ENCODE data around the gene EPHB1. TPM values are rescaled to one million over a fixed set of nuclear protein-coding genes. Genes with fewer than 3 reads are reported as not detected.

The EPHB1 gene
- total and polyA plus RNA-seq, 12 donors, result 0.07 to 3.4 (median 1.6) TPM

DNA sequence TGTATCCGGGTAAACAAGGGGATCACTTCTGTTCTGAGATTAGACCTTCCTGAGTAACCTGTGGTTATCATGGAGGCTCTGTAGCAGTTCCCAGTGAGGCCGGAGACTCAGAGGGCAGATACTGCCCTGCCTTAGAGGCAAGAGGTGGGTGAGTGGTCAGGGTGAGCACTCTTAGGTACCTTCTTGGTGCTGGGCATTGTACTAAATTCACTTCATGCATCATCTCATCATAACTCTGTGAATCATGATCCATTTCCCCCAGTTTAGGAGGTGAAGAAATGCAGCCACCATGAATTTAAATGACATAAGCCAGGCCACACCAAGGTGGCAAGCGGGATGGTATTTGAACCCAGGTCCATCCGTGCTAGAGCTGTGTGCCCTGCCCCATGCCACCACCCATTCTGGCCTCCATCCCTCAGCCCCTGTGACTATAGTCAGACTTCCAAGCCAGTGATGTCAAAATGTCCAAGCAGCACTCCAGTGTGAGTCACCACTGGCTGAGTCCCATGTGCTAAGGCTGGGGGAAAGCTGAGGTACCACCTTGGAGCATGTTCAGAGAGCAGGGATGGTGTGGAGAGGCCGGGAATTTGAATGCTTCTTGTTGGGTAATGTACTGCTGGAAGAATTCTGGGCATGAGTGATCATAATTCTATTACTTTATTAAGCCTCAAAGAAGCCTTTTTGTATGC lies 88.8 kb downstream of the EPHB1 start:
- Histone ChIP-seq H3K4me3 (no peak overlapping the region), H3K4me1 (no peaks in the 10 kb centered on the region), H3K27me3 (peaks cover 0 to 6% (median 0%) of the 10 kb centered on the region in 7 donors), H3K36me3 (no peaks in the 10 kb centered on the region), H3K27ac (no peak overlapping the region), H3K9me3 (no peaks in the 10 kb centered on the region)
- no peak for TF ChIP-seq CTCF (IDR thresholded peaks at IDR 0.05)
- no peak for ATAC-seq
- intact Hi-C loops (cut with DNase I), result no loop called here
- DNase-seq, result no peak
- WGBS, 2 donors, result 85 to 91% methylated on average over 5 of the region's 5 CpGs

GRCh38 chr3:134885877-134886621 lies 91.0 kb downstream of the EPHB1 start:
- DNase-seq (no peak), ATAC-seq (no peak)
- TF ChIP-seq CTCF (IDR thresholded peaks at IDR 0.05), result no peak
- intact Hi-C loops (cut with DNase I), result no loop called here
- Histone ChIP-seq H3K27ac (no peak overlapping the region), H3K36me3 (no peaks in the 10 kb centered on the region), H3K4me3 (no peak overlapping the region), H3K9me3 (peaks cover 0 to 4% (median 0%) of the 10 kb centered on the region in 11 donors), H3K27me3 (peaks cover 0 to 6% (median 0%) of the 10 kb centered on the region in 7 donors), H3K4me1 (no peaks in the 10 kb centered on the region)
- 69 to 80% methylated on average over 6 of the region's 6 CpGs for WGBS, 2 donors

- TF ChIP-seq CTCF (IDR thresholded peaks at IDR 0.05), result no peak
- DNase-seq (no peak), ATAC-seq (no peak)
- intact Hi-C loops (cut with DNase I), result no loop called here
- WGBS, 2 donors, result 80 to 83% methylated on average over 4 of the region's 4 CpGs
- Histone ChIP-seq H3K4me1 (no peaks in the 10 kb centered on the region), H3K36me3 (no peaks in the 10 kb centered on the region), H3K9me3 (peaks cover 0 to 12% (median 0%) of the 10 kb centered on the region in 11 donors), H3K4me3 (no peak overlapping the region), H3K27me3 (peaks cover 0 to 6% (median 0%) of the 10 kb centered on the region in 7 donors), H3K27ac (no peak overlapping the region)
Measured at GRCh38 chr3:134886991-134887390, 91.9 kb downstream of the EPHB1 start.

- Histone ChIP-seq H3K9me3 (peaks cover 0 to 16% (median 0%) of the 10 kb centered on the region in 11 donors), H3K27me3 (peaks cover 0 to 6% (median 0%) of the 10 kb centered on the region in 7 donors), H3K4me1 (no peaks in the 10 kb centered on the region), H3K4me3 (no peak overlapping the region), H3K36me3 (no peaks in the 10 kb centered on the region), H3K27ac (no peak overlapping the region)
- intact Hi-C loops (cut with DNase I), result no loop called here
- ATAC-seq (no peak), DNase-seq (no peak)
- TF ChIP-seq CTCF (IDR thresholded peaks at IDR 0.05), result no peak
Measured at GRCh38 chr3:134887536-134887935, 92.5 kb downstream of the EPHB1 start.

Measured in heart right ventricle (tissue), 16 donors.